Measurements from ENCODE around the gene GLOD4. TPM values are rescaled to one million over a fixed set of nuclear protein-coding genes. Genes with fewer than 3 reads are reported as not detected.

Gene GLOD4
- total and polyA plus RNA-seq, 12 donors: 29.8 to 107 (median 74.3) TPM

GRCh38 chr17:745406-745805 is 36.7 kb downstream of the GLOD4 start:
- H3K27me3 ChIP-seq: no peaks in the 10 kb centered on the region
- WGBS, 4 donors: 89 to 100% (median 96%) methylated on average over 1 to 11 of the region's 11 CpGs
- no peak for DNase-seq
- no peak overlapping the region for H3K27ac ChIP-seq
- H3K9me3 ChIP-seq (replicated peaks in 1 of 3): no peaks in the 10 kb centered on the region
- H3K36me3 ChIP-seq (replicated peaks in 1 of 2): peaks cover 0 to 57% of the 10 kb centered on the region in 2 donors
- peaks cover 0 to under 1% of the 10 kb centered on the region in 2 donors for H3K4me1 ChIP-seq (replicated peaks in 1 of 2)
- no peak overlapping the region for H3K4me3 ChIP-seq
- intact Hi-C loops (cut with DNase I): no loop called here
- TF ChIP-seq CTCF (IDR thresholded peaks at IDR 0.05): no peak
- TF ChIP-seq POLR2A (IDR thresholded peaks at IDR 0.05): no peak

DNA sequence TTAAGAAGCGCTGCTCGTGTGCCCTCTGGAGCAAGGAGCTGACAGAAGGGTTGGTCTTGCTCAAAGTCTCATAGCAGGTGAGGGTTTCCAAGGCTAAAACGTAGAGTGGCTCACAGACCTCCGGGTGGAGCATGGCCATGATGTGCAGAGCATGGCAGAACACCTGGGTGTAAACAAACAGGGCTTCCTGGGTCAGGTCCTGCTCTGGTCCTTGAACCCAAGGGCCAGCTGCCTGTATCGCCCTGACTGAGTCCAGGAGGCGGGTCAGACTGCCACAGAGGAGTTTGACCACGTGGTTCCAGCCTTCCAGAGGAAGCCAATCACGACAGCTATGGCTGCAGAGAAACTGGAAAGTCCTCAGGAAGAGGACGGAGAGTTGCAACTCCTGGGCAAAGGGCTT is 37.1 kb downstream of the GLOD4 start:
- intact Hi-C loops (cut with DNase I): no loop called here
- 78 to 92% (median 84%) methylated on average over 7 to 9 of the region's 9 CpGs for WGBS, 4 donors
- Histone ChIP-seq H3K27me3 (no peaks in the 10 kb centered on the region), H3K27ac (no peak overlapping the region), H3K9me3 (replicated peaks in 1 of 3) (no peaks in the 10 kb centered on the region), H3K36me3 (replicated peaks in 1 of 2) (peaks cover 0 to 61% of the 10 kb centered on the region in 2 donors), H3K4me1 (replicated peaks in 1 of 2) (no peaks in the 10 kb centered on the region), H3K4me3 (no peak overlapping the region)
- TF ChIP-seq CTCF (IDR thresholded peaks at IDR 0.05) (no peak), POLR2A (IDR thresholded peaks at IDR 0.05) (no peak)
- no peak for DNase-seq

DNA sequence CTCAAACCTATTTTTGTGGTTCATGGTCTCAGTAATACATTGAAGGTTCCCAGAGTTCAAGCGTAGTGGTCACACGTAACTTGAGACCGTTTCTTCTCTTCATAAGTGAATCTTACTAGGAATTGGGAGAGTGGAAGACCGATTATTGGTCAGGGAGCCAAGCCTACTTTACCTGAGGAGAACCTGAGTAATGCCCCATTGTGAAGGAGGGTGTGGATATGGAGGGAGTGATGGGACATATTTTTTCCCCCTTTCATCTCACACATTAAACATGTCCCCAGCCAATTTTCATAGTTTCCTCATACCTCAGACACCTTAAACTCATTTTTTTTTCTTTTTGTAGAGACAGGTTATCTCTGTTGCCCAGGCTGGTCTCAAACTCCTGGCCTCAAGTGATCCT is 38.9 kb downstream of the GLOD4 start:
- 93 to 97% (median 95%) methylated on average over 4 of the region's 4 CpGs for WGBS, 4 donors
- Histone ChIP-seq H3K27me3 (no peaks in the 10 kb centered on the region), H3K4me3 (no peak overlapping the region), H3K4me1 (replicated peaks in 1 of 2) (no peaks in the 10 kb centered on the region), H3K36me3 (replicated peaks in 1 of 2) (peaks cover 0 to 66% of the 10 kb centered on the region in 2 donors), H3K27ac (no peak overlapping the region), H3K9me3 (replicated peaks in 1 of 3) (no peaks in the 10 kb centered on the region)
- TF ChIP-seq CTCF (IDR thresholded peaks at IDR 0.05) (no peak), POLR2A (IDR thresholded peaks at IDR 0.05) (no peak)
- intact Hi-C loops (cut with DNase I): no loop called here
- no peak for DNase-seq

GRCh38 chr17:742147-742793 is 39.8 kb downstream of the GLOD4 start:
- Histone ChIP-seq H3K27ac (no peak overlapping the region), H3K4me1 (replicated peaks in 1 of 2) (no peaks in the 10 kb centered on the region), H3K9me3 (replicated peaks in 1 of 3) (no peaks in the 10 kb centered on the region), H3K36me3 (replicated peaks in 1 of 2) (peaks cover 0 to 58% of the 10 kb centered on the region in 2 donors), H3K4me3 (no peak overlapping the region), H3K27me3 (no peaks in the 10 kb centered on the region)
- WGBS, 4 donors: 90 to 94% (median 92%) methylated on average over 11 of the region's 11 CpGs
- no peak for TF ChIP-seq CTCF (IDR thresholded peaks at IDR 0.05)
- TF ChIP-seq POLR2A (IDR thresholded peaks at IDR 0.05): no peak
- no peak for DNase-seq
- intact Hi-C loops (cut with DNase I): no loop called here
